Esophagus squamous epithelium (tissue), 5 donors: ENCODE measurements around the gene KRT80. TPM values are rescaled to one million over a fixed set of nuclear protein-coding genes. Genes with fewer than 3 reads are reported as not detected.

ENCODE experiments used
- DNase-seq: peaks from one replicate; lab custom pipeline; 2025; lab: John Stamatoyannopoulos, UW
- H3K27ac ChIP-seq, 4 donors: fragments of 200-600 bp; sonication (generic); one replicate each; pipeline ENCODE4 v1.5.1; 2016 to 2019; ENCODE audit warnings: mild to moderate bottlenecking in 1 of 4
- H3K27me3 ChIP-seq, 4 donors: fragments of 200-600 bp; sonication (generic); 1 replicate in 3 of 4; 2 replicates in 1 of 4; pipeline versions ENCODE4 v1.5.1 to v1.6.0; 2017 to 2021; ENCODE audit warnings: antibody characterized with exemption in 1 of 4
- H3K36me3 ChIP-seq, 3 donors: fragments of 200-600 bp; sonication (generic); one replicate each; pipeline ENCODE4 v1.5.1; 2016 to 2019
- H3K4me1 ChIP-seq, 3 donors: fragments of 200-600 bp; sonication (generic); one replicate each; pipeline ENCODE4 v1.5.1; 2017 to 2019
- H3K4me3 ChIP-seq, 4 donors: fragments of 200-600 bp; sonication (generic); 1 replicate in 3 of 4; 2 replicates in 1 of 4; pipeline ENCODE4 v1.5.1; 2016 to 2019; ENCODE audit warnings: mild to moderate bottlenecking in 2 of 4, moderate library complexity in 1 of 4
- H3K9me3 ChIP-seq, 3 donors: fragments of 200-600 bp; sonication (generic); one replicate each; pipeline ENCODE4 v1.5.1; 2016 to 2019
- POLR2A ChIP-seq, 4 donors: fragments of 450-650 bp; IDR thresholded peaks; one replicate each; pipeline ENCODE4 v1.6.1; 2017; ENCODE audit warnings: antibody characterized with exemption in 4 of 4, mild to moderate bottlenecking in 4 of 4, moderate library complexity in 3 of 4
- whole genome bisulfite sequencing, 2 donors: methylation state at CpG; one replicate each; pipeline ENCODE4 v1.1.5; 2018; 5-methylcytosine and 5-hydroxymethylcytosine counted together
- intact Hi-C: fragments of 100-400 bp; cut with DNase I; formaldehyde crosslinking; loops from one replicate; pipeline ENCODE4 v1.15.0; 2022
- total RNA-seq, 4 donors: library from RNA; depleted of rRNA; stranded (reverse); fragments of >200 nt; gene quantifications; one replicate each; pipeline ENCODE4 v1.1.0, GENCODE V29; 2016
- TF ChIP-seq, protein P1 (sequence below), 6 experiments: fragments of 450-650 bp in 4 of 6; fragments of 200-600 bp in 2 of 6; sonication (generic) in 2 of 6; IDR thresholded peaks; one replicate each; pipeline ENCODE4 v1.5.1; 2016 to 2019; ENCODE audit warnings: antibody characterized with exemption in 6 of 6, mild to moderate bottlenecking in 4 of 6, moderate library complexity in 4 of 6
- donor health status: DM: yes; HTN: yes; CAD: no.

The KRT80 gene
- total RNA-seq, 4 donors from 2014 or later = 11.4 to 39.6 (median 16.5) TPM

DNA sequence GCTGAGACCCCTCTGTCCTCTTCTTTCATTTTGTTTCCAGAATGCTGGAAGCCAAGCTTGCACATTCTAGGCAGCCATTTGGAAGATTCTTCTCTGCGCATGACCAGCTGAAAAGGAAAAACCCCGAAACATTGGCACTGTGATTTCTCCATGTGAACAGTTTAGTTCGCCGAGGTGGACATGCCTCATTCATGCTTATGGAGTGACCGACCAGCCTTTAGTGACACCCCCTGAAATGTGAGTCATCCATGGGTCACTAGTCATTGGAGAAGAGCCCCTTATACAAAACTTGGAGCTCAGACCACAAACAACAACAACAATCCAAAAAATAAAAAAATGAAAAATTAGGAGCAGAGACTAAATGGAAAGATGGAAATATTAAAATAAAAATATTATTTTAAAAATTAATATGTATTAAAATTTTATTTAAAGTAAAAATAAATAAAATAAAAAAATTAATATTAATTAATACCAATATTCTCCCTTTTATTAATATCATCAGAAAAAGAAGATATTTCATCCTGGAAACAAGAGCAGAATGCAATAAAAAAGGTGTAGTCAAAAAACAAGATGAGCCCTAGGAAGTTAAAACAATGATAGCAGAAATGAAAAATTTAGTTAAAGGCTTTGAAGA is 31.7 kb upstream of the KRT80 start:
- no peak for DNase-seq
- 85 to 94% methylated on average over 5 of the region's 5 CpGs for WGBS, 2 donors
- Histone ChIP-seq H3K4me1 (peaks cover 0 to 31% (median 3%) of the 10 kb centered on the region in 3 donors), H3K36me3 (no peaks in the 10 kb centered on the region), H3K27me3 (peaks cover 0 to 27% (median 0%) of the 10 kb centered on the region in 4 donors), H3K4me3 (no peak overlapping the region), H3K9me3 (no peaks in the 10 kb centered on the region), H3K27ac (no peak overlapping the region)
- TF ChIP-seq, protein P1, sequence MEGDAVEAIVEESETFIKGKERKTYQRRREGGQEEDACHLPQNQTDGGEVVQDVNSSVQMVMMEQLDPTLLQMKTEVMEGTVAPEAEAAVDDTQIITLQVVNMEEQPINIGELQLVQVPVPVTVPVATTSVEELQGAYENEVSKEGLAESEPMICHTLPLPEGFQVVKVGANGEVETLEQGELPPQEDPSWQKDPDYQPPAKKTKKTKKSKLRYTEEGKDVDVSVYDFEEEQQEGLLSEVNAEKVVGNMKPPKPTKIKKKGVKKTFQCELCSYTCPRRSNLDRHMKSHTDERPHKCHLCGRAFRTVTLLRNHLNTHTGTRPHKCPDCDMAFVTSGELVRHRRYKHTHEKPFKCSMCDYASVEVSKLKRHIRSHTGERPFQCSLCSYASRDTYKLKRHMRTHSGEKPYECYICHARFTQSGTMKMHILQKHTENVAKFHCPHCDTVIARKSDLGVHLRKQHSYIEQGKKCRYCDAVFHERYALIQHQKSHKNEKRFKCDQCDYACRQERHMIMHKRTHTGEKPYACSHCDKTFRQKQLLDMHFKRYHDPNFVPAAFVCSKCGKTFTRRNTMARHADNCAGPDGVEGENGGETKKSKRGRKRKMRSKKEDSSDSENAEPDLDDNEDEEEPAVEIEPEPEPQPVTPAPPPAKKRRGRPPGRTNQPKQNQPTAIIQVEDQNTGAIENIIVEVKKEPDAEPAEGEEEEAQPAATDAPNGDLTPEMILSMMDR (IDR thresholded peaks at IDR 0.05) = no peak
- no peak for TF ChIP-seq POLR2A (IDR thresholded peaks at IDR 0.05)
- intact Hi-C loops = no loop called here

DNA sequence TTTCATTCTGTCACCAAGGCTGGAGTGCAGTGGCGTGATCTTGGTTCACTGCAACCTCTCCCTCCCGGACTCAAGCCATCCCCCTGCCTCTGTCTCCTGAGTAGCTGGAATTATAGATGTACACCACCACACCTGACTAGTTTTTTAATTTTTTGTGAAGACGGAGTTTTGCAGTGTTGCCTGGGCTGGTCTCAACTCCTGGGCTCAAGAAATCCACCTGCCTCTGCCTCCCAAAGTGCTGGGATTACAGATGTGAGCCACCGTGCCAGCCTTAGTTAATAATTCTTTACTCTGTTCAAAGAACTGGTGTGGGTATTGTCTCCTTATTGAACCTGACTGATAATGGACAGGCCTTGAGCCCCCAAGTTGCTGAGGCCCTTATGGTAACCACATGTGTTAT is 30.9 kb upstream of the KRT80 start:
- 79 to 93% methylated on average over 4 of the region's 4 CpGs for WGBS, 2 donors
- Histone ChIP-seq H3K27me3 (peaks cover 0 to 27% (median 0%) of the 10 kb centered on the region in 4 donors), H3K4me3 (no peak overlapping the region), H3K27ac (no peak overlapping the region), H3K9me3 (no peaks in the 10 kb centered on the region), H3K36me3 (no peaks in the 10 kb centered on the region), H3K4me1 (peaks cover 0 to 39% (median 6%) of the 10 kb centered on the region in 3 donors)
- intact Hi-C loops = no loop called here
- no peak for DNase-seq
- TF ChIP-seq, protein P1 (IDR thresholded peaks at IDR 0.05) = no peak
- TF ChIP-seq POLR2A (IDR thresholded peaks at IDR 0.05) = no peak

DNA sequence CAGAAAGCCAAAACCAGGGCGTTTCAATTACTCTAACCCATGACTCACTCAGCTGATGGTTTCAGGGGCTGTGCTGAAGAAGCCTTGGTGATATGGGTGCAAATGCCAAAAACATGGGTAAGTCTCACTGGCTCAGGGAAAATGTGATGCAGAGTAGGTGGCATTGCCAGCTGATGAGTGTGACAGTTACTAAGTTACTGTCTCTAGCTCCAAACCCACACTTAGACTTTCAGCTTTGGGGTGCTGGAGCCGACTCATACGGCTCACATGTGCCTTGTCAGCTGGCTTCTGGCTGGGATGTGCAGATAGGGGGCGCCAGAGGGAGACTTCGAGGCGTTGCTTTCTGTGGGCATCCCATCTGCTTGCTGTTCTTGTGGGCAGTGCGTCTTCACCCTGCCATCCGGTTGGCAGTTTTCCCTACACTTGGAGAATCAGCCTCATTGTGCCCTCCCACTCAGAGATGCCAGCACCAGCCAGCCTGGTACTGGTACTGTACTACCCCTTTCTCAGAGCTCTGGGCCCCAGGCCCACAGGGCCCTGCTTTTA is 30.2 kb upstream of the KRT80 start:
- intact Hi-C loops = no loop called here
- Histone ChIP-seq H3K9me3 (no peaks in the 10 kb centered on the region), H3K4me1 (peaks cover 0 to 46% (median 9%) of the 10 kb centered on the region in 3 donors), H3K4me3 (no peak overlapping the region), H3K36me3 (no peaks in the 10 kb centered on the region), H3K27ac (peak overlapping the region in 1 of 4 donors; percentile 45), H3K27me3 (peaks cover 0 to 27% (median 0%) of the 10 kb centered on the region in 4 donors)
- no peak for TF ChIP-seq POLR2A (IDR thresholded peaks at IDR 0.05)
- TF ChIP-seq, protein P1 (IDR thresholded peaks at IDR 0.05) = peak in 5 of 6 experiments; percentile 41 to 75 (median 62)
- 30 to 33% methylated on average over 8 of the region's 8 CpGs for WGBS, 2 donors
- no peak for DNase-seq

DNA sequence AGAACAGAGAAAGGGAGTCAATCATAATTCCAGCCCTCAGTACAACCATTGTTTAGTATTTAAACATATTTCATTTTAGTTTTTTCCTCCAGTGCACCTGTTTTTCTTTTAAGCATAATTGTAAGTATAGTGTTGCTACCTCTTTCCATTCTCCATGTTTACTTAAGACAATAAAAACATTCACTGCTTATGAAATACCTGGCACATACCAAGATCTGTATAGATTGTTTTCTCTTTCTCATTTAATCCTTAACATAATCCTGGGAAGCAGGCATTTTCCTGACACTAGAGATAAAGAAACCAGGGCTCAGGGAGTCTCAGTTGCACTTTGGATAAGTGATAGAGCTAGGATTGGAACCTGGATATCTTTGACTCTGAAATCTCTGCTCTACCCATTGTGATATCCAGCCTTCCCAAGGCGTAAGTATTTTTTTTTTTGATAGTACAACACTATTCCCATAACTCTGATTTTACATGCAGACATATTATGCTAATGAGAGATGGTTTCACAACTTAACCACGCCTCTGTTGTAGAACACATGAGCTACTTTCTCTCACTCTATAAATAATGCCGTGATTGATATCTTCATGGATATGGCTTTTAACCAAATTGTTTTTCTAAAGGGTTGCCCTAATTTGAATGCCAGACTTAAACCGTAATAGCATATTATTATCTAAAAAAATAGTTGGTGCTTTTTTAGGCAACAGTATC is 29.4 kb upstream of the KRT80 start:
- no peaks in the 10 kb centered on the region for H3K9me3 ChIP-seq
- intact Hi-C loops = no loop called here
- H3K27ac ChIP-seq = peak overlapping the region in 2 of 4 donors; percentile 15 to 45
- H3K36me3 ChIP-seq = no peaks in the 10 kb centered on the region
- 53 to 67% methylated on average over 4 of the region's 4 CpGs for whole genome bisulfite sequencing, 2 donors
- TF ChIP-seq, protein P1 (IDR thresholded peaks at IDR 0.05) = no peak
- no peak for TF ChIP-seq POLR2A (IDR thresholded peaks at IDR 0.05)
- no peak for DNase-seq
- no peak overlapping the region for H3K4me3 ChIP-seq
- H3K27me3 ChIP-seq = peaks cover 0 to 27% (median 0%) of the 10 kb centered on the region in 4 donors
- H3K4me1 ChIP-seq = peaks cover 7 to 54% (median 15%) of the 10 kb centered on the region in 3 donors

DNA sequence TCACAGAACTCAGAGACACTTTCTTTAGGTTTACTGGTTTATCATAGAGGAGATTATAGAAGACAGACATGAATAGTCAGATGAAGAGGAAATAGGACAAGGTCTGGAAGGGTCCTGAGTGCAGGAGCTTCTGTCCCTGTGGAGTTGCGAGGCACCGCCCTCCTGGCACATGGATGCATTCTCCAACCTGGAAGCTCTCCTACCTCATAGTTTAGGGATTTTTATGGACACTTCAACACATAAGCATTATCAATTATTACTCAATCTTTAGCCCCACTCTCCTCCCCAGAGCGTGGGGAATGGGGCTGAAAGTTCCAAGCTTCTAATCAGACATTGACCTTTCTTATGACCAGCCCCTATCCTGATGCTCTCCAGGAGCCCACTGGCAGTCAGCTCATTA is 28.7 kb upstream of the KRT80 start:
- no peak overlapping the region for H3K27ac ChIP-seq
- WGBS, 2 donors = 90 to 93% methylated on average over 3 of the region's 3 CpGs
- intact Hi-C loops = no loop called here

More for the DNA sequence above, 28.7 kb upstream of the KRT80 start:
- H3K4me1 ChIP-seq = peaks cover 7 to 61% (median 23%) of the 10 kb centered on the region in 3 donors
- H3K36me3 ChIP-seq = no peaks in the 10 kb centered on the region
- no peak for DNase-seq
- H3K9me3 ChIP-seq = no peaks in the 10 kb centered on the region
- no peak overlapping the region for H3K4me3 ChIP-seq
- H3K27me3 ChIP-seq = peaks cover 0 to 27% (median 0%) of the 10 kb centered on the region in 4 donors
- TF ChIP-seq, protein P1 (IDR thresholded peaks at IDR 0.05) = no peak
- TF ChIP-seq POLR2A (IDR thresholded peaks at IDR 0.05) = no peak
